Measurements from ENCODE around the gene PKD2L1. TPM values are rescaled to one million over a fixed set of nuclear protein-coding genes. Genes with fewer than 3 reads are reported as not detected.

PKD2L1 gene
- total RNA-seq, 1 donor from 2014 or later: not detected

DNA sequence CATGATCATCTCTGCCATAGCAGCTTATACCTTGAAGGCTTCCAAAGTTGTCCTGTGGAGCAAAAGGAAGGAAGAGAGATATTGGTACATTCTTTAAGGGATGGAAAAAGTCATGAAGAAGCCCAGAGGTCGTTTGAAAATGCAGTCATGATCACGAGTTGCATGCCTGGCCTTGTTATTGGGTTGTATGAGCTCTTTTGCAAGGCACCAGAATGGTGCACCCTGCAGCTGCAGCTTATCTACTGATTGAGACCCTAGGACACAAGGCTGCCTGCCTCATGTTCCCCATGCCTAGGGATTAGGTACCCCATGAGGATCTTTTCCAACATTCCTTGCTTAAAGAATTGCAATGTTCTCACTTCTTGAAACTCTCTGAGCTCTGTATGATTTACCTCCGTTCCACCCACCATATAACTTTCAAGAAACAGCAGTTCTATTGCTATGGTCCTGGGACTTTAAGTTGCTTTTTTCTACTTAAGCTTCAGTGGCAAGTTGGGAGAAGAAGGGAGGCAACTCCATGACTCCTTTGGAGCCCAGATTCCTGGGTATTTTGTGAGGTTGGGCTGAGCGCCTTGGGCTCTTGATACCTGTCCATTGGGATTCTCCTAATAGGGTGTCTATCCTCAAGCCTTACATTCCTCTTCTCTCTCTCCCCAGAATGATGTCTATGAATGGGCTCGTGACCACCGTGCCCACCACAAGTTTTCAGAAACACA is 23.9 kb upstream of the PKD2L1 start:
- H3K4me3 ChIP-seq (ENCODE audit: low read depth, low read length): no peak overlapping the region
- TF ChIP-seq, protein P1, sequence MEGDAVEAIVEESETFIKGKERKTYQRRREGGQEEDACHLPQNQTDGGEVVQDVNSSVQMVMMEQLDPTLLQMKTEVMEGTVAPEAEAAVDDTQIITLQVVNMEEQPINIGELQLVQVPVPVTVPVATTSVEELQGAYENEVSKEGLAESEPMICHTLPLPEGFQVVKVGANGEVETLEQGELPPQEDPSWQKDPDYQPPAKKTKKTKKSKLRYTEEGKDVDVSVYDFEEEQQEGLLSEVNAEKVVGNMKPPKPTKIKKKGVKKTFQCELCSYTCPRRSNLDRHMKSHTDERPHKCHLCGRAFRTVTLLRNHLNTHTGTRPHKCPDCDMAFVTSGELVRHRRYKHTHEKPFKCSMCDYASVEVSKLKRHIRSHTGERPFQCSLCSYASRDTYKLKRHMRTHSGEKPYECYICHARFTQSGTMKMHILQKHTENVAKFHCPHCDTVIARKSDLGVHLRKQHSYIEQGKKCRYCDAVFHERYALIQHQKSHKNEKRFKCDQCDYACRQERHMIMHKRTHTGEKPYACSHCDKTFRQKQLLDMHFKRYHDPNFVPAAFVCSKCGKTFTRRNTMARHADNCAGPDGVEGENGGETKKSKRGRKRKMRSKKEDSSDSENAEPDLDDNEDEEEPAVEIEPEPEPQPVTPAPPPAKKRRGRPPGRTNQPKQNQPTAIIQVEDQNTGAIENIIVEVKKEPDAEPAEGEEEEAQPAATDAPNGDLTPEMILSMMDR (conservative IDR thresholded peaks at IDR 0.05; ENCODE audit: low read depth, low read length): no peak
- no peak for DNase-seq (ENCODE audit: low read depth)

DNA sequence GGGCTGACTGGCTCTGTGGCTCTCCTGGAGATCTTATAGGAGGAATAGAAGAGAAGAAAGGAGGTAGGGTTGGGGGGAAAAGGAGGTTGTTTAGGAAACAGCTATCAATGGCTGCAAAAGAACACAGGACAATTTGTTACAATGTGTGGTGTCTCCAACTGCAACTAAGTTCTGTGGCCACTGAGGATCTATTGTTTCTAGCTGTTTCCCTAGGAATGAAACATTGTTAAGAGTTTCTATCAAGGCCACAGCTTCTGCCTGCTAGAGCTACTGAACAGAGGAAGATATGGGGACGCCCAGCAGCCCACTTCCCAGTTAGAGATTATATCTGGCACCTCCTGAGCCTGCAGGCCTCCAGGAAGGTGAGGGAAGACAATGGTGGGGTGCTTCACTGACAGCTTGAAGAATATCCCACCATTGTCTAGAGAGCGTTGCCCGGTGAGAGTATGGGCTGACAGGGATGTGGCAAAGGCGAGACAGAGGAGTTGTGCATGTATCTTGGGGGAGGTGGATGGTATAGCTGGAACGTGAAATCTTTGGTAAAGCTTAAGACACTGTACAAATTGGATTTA is 21.0 kb upstream of the PKD2L1 start:
- H3K4me3 ChIP-seq (ENCODE audit: low read depth, low read length): no peak overlapping the region
- TF ChIP-seq, protein P1 (conservative IDR thresholded peaks at IDR 0.05; ENCODE audit: low read depth, low read length): no peak
- DNase-seq (ENCODE audit: low read depth): no peak

DNA sequence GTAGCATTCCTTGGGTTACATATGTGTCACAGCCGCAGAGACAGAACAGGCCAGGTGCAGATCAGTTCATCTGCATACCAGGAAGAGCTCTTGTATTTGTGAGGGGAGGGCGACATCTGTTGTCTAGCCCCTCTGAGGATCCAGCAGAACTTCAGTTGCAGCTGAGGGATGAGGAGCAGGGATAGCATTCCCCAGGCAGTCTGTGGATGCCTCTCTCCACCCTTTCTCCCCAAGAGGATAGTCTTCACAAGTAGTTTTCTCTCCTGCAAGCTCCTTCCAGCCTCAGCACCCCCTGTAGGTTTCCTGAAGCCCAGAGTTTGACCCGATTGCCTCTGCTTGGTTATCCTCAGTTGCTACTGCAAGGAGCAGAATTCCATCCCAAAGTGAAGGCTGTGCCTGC is 19.6 kb upstream of the PKD2L1 start:
- peak overlapping the region; percentile 61 for H3K4me3 ChIP-seq (ENCODE audit: low read depth, low read length)
- DNase-seq (ENCODE audit: low read depth): no peak

DNA sequence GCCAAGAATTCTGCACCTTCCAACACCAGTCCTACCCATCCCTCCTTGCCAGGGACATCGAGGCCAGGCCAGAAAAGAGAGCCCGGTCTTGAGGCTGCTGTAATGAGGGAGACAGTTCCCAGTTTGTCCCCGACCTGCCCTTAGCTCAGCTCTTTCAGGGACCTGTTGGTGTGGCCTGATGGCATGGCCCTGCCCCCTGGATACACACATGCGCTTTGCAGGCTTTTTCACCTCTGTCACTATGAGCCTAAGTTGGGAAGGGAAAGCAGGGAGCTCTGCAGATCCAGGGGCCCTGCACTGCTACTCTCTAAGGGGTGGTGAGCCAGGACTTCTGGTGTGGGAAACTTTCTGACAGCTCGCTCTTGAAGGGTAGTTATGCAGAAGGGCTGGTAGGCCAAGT is 19.1 kb upstream of the PKD2L1 start:
- DNase-seq (ENCODE audit: low read depth): no peak
- TF ChIP-seq, protein P1 (conservative IDR thresholded peaks at IDR 0.05; ENCODE audit: low read depth, low read length): no peak
- peak overlapping the region; percentile 61 for H3K4me3 ChIP-seq (ENCODE audit: low read depth, low read length)

More for the DNA sequence above, 19.6 kb upstream of the PKD2L1 start:
- TF ChIP-seq, protein P1 (conservative IDR thresholded peaks at IDR 0.05; ENCODE audit: low read depth, low read length): no peak

DNA sequence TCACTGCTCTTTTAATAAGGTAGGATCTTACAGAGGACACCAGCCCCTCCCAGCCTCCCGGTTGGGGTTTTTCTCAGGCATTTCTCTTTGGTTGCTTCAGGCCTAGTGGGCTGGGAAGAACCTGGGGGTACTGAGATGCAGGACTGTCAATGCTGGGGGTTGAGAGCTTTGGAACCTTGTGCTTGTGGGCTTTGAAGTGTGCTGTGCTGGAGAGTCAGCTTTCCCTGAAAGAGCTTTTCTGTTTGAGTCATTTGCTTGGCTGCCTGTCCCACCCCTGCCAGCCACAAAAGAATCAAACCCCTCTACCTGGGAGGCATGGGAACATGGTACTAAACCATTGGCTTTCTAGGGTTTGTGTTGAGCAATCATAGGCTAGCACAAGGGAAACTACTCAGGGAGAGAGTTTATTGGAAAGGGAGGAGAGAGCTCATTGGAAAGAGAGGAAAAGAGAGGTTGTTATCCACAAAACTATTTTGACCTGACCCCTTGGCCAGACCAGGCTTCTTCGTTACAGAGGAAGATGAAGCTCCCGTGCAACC is 18.4 kb upstream of the PKD2L1 start:
- TF ChIP-seq, protein P1 (conservative IDR thresholded peaks at IDR 0.05; ENCODE audit: low read depth, low read length): no peak
- DNase-seq (ENCODE audit: low read depth): no peak
- peak overlapping the region; percentile 61 for H3K4me3 ChIP-seq (ENCODE audit: low read depth, low read length)

DNA sequence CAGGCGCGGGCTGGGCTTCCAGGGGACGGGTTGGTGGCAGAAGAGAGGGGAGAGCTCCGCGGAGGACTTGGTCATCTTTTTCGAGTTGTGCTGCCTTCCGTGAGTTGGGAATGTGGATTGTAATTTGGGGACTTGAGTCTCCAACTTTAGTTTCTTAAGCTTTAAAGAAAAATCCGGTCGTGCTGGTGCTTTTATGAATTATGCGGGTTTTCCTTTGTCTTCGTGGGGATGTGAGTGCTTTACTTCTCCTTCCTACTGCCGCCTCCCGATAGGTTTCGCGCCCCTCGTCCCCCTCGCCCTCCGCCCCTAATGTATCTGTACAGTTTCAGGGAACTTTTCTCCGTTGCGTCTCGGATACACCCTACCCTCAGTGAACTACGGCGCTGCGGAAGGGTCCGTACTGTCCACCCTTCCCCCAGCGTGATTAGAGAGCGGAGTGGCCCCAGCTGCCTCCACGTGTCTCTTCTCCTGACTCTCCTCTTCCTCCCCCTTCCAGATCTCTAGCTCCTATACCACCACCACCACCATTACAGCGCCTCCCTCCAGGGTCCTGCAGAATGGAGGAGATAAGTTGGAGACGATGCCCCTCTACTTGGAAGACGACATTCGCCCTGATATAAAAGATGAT is 17.7 kb upstream of the PKD2L1 start:
- DNase-seq (ENCODE audit: low read depth): no peak
- peak overlapping the region; percentile 61 for H3K4me3 ChIP-seq (ENCODE audit: low read depth, low read length)
- TF ChIP-seq, protein P1 (conservative IDR thresholded peaks at IDR 0.05; ENCODE audit: low read depth, low read length): no peak
